HG03378 (cell line): ENCODE measurements around the gene JAK3.
"Not testable (repeated sequence)": the region's sequence is repeated elsewhere in the genome, so short reads cannot be mapped to it uniquely, and the experiment has no call there.

Experiments
- ATAC-seq: cut with Tn5 transposase; IDR thresholded peaks from one replicate; pipeline ENCODE4 v1.9.1; 2021; ENCODE audit warnings: mild to moderate bottlenecking, moderate library complexity; ENCODE audit not compliant: unreplicated experiment

The JAK3 gene

DNA sequence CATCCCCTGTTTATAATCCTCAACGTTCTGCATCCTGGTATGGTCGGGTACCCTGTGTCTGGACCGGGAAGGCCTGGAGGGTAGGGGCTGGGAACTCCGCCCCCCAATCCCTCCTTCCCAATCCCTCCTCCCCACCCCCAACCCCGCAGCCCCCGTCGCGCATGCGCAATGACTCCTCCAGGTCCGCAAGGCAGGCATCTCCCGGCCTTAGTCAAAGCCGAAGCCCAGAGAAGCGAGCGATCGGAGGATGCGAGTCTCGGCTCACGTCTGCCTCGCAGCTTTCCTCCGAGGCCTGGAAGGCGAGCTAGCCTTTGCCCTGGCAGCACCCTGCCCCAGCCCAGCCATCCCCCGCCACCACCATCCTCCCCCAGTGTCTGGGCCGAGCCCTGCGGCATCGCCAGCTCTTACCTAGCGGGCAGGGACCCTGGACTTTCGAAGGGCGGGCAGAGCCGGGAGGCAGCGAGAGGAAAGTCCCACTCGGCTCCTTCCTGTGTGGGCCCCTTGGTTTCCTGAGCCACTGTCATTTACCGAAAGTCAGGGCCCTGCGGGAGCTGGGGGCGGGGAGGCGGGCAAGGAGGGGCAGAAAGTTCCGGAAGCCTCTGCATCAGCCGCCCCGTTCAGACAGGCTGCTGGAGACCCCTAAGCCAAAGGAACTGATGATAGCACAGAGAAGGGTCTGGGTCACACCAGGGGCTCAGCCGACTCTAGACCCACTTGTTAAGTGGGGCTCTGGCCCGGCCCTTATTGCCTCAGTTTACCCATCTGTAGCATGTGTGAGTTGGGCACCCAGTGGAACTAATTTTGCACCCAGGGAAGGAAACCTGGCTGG, at the start of gene JAK3:
Gene JAK3, minus strand, starts transcription at position 445 of the 829 bp plus-strand sequence. CDS start 3,565 bp downstream, outside the sequence.
- ATAC-seq = no peak

DNA sequence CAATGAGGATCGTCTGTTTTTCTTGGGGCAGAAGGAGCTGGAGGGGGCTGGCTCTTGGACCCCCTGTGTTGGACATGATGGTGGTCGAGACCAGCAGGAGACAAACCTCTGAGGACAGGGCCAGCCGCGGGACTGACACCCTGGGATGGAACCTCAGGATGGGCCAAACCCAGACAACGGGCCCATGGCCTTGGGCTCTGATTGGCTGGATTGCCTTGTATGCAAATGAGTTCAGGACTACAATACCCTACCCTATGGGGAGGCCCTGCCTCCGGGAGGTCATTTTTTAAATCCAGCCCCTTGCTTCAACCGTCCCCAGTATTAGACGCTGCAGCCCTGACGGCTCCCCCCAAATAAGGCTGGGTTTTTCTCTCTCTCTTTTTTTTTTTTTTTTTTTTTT, 46.0 kb upstream of the JAK3 start:
- no peak for ATAC-seq

DNA sequence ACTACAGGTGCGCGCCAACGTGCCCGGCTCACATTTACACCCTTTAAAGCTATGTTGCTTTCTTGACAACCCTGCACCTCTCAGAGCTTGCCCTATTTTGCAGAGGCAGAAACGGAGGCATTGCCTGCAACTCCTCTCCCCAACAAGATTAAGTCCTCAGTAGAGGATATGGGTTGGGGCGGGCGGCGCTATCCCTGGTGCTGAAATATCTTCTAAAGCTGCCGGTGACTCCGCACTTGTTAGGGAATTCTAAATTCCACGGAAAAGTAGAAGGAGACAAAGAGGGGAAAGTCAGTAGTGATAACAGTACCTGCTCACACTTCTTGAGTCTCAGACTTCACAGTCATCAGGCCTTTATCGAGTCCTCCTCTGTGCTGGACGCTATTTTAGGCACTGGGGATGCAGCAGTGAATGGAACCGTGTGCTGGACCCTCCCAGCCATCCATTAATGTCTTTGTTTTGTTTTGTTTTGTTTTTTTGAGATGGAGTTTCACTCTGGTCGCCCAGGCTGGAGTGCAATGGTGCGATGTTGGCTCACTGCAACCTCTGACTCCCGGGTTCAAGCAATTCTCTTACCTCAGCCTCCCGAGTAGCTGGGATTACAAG, 41.9 kb upstream of the JAK3 start:
- ATAC-seq = no peak

DNA sequence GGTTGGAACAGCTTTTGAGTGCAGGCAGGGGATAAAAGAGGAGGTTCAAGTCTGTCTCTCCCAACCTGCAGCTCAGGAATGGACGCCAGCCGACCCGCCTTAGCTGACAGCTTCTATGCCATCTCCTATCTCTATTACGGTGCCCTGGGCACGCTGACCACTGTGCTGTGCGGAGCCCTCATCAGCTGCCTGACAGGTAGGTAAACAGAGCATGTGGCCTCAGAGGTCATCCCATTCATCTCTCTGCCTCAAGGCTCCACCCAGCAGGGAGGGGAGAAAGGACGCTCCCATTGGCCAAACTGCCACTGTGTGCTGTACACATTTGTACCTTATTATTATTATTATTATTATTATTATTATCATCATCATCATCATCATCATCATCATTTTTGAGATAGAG, 40.5 kb upstream of the JAK3 start:
- ATAC-seq = no peak

DNA sequence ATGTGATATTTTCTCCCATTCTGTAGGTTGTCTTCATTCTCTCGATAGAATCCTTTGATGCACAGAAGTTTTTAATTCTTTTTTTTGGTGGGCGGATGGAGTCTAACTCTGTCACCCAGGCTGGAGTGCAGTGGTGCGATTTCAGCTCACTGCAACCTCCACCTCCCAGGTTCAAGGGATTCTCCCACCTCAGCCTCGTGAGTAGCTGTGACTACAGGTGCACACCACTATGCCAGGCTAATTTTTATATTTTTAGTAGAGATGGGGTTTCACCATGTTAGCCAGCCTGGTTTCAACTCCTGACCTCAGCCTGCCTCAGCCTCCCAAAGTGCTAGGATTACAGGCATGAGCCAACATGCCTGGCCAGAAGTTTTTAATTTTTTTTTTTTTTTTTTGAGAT, 39.4 kb upstream of the JAK3 start:
- not testable (repeated sequence) for ATAC-seq

DNA sequence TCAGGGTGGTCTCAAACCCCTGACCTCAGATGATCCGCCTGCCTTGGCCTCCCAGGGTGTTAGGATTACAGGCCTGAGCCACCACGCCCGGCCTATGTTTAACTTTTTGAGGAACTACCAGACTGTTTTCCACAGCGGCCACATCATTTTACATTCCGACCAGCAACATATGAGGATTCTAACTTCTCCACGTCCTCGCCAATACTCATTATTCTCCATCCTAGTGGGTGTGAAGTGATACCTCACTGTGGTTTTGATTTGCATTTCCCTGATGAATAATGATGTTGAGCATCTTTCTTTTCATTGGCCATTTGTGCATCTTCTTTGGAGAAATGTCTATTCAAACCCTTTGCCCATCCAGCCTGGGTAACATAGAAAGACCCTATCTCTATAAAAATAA, 38.7 kb upstream of the JAK3 start:
- no peak for ATAC-seq

DNA sequence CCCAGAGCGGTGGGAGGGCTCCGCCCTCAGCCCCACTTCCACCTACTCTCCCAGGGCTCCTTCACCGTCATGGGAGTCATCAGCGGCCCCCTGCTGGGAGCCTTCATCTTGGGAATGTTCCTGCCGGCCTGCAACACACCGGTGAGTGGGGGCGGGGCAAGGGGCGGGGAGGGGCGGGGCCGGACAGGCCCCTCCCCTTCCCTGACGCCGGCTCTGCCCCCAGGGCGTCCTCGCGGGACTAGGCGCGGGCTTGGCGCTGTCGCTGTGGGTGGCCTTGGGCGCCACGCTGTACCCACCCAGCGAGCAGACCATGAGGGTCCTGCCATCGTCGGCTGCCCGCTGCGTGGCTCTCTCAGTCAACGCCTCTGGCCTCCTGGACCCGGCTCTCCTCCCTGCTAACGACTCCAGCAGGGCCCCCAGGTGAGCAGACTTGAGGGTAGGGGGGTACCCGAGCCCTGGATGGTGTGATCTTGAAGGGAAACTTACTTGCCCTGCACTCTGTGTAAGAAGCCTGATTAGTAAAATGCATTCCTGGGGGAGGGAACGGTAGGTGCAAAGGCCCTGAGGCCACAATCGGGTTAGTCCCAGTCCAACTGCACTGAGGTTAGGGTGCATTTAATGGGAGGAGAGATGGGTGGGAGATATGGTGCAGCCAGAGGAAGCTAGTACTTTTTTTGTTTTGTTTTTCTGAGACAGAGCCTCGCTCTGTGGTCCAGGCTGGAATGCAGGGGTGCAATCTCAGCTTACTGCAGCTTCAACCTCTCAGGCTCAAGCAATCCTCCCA, 36.0 kb upstream of the JAK3 start:
- ATAC-seq = no peak

DNA sequence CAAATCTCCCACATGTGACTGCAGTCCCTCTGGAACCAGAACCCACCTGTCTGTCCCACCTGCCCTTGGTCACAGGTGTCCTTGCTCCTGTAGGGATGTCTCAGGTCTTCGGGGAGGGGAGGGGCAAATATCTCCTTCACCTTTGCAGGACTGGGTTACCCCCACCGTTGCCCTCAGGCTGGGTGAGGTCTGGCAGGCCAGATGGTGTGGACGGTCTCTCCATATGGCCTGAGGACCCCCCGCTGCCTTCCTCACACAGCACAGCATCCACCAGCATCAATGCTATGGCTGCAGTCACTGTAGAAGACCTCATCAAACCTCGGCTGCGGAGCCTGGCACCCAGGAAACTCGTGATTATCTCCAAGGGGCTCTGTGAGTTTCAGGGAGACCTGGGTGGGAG, 33.9 kb upstream of the JAK3 start:
- no peak for ATAC-seq

DNA sequence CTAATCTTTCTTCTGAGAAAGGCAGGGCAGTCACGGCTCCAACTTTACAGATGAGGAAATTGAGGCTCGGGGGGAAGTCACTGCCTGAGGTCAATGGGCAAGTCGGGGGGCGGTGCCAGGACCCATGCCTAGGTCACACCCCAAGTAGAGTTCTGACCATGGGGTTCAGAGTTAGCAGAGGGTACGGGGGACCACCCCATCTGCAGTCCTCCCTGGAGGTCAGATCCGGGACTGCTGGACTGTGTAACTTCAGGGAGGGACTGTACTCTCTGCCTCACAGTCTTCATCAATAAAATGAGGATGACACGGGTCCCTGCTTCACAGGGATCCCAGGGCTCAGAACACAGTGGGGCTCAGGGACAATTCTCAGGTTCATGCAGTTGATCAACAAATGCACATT, 31.7 kb upstream of the JAK3 start:
- no peak for ATAC-seq

DNA sequence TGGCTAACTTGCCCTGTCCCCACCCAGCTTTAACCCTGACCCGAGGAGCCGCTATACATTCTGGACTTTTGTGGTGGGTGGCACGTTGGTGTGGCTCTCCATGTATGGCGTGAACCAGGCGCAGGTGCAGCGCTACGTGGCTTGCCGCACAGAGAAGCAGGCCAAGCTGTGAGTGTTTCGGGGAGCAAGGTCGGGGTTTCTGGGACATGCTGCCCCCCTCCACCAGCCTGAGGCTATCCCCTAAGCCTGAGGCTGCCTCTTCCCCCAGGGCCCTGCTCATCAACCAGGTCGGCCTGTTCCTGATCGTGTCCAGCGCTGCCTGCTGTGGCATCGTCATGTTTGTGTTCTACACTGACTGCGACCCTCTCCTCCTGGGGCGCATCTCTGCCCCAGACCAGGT, 29.9 kb upstream of the JAK3 start:
- ATAC-seq = no peak

DNA sequence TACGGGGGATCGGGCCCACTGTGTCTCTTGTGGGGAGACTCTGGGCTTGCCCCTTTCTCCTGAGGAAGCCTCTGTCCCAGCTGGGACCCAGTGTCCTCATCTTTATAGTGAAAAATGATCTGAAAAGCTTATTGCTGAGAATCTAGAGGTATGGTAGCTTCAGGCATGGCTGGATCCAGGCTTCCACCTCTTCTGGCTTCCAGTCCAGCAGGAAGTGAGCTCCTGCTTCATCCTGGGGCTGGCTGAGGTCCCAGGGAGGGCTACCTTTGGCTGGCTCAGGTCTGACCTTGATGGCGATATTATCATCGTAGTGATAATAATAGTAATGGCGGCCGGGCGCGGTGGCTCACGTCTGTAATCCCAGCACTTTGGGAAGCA, 27.0 kb upstream of the JAK3 start:
- ATAC-seq = no peak

DNA sequence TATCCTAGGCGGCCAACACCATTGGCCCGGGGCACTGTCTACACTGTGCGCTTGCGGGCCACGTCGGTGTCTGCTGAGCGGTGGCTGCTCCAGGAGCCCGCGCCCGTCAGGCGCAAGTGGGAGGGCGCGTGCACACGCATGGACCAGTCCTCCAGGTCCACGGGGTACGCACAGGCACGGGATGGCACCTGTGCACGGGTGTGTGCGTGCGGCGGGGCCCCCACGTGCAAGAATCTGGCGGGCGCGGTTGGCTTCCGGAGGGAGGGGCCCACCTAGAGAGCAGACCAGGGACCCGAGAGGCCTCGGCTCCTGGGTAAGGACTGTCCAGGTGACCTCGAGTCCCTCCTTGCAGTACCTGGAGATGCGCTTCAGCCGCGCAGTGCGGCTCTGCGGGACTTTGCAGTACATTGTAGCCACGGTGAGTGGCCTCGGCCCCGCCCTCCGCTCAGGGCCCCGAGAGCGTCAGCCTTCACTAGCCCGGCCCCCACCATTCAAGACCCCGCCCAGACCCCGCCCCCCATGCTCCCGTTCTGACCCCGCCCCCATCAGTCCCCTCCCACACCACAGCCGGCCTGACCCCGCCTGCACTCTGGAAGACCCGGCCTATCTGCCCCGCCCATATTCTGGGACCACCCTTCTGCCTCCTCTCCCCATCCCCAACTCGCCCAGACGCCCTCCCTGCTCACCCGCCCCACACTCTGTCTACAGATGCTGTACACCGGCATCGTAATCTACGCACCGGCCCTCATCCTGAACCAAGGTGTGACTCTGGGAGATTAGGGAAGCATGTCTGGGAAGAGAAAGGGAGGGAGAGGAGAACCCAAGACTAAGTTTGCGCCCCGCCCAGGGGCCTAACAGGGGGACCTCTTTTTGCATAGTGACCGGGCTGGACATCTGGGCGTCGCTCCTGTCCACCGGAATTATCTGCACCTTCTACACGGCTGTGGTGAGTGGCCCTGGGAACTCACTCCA, 26.3 kb upstream of the JAK3 start:
- ATAC-seq = no peak

DNA sequence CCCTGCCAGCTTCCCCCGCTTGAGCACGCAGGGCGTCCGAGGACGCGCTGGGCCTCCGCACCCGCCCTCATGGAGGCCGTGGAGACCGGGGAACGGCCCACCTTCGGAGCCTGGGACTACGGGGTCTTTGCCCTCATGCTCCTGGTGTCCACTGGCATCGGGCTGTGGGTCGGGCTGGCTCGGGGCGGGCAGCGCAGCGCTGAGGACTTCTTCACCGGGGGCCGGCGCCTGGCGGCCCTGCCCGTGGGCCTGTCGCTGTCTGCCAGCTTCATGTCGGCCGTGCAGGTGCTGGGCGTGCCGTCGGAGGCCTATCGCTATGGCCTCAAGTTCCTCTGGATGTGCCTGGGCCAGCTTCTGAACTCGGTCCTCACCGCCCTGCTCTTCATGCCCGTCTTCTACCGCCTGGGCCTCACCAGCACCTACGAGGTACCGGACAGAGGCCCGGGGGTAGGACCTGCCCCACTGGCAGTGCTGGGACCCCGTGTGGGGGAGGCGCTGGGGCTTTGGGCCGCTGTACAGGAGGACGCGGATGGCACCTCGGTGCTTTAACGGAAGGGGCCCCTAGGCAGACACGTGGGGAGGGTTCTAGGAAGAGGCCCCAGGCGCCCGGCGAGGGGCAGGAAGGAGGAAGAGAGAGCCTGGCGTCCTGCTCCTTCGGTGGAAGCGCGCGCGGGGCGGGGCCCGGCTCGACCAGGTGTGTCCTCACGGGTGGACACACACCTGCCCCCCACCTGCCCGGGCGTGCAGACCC, 24.6 kb upstream of the JAK3 start:
- no peak for ATAC-seq

DNA sequence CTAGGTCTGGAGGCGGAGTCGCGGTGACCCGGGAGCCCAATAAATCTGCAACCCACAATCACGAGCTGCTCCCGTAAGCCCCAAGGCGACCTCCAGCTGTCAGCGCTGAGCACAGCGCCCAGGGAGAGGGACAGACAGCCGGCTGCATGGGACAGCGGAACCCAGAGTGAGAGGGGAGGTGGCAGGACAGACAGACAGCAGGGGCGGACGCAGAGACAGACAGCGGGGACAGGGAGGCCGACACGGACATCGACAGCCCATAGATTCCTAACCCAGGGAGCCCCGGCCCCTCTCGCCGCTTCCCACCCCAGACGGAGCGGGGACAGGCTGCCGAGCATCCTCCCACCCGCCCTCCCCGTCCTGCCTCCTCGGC, 24.1 kb upstream of the JAK3 start, which contains the start of gene SLC5A5:
Gene SLC5A5, plus strand, starts transcription at position 68 of the 373 bp plus-strand sequence. CDS start 375 bp downstream, outside the sequence.
- ATAC-seq = no peak

DNA sequence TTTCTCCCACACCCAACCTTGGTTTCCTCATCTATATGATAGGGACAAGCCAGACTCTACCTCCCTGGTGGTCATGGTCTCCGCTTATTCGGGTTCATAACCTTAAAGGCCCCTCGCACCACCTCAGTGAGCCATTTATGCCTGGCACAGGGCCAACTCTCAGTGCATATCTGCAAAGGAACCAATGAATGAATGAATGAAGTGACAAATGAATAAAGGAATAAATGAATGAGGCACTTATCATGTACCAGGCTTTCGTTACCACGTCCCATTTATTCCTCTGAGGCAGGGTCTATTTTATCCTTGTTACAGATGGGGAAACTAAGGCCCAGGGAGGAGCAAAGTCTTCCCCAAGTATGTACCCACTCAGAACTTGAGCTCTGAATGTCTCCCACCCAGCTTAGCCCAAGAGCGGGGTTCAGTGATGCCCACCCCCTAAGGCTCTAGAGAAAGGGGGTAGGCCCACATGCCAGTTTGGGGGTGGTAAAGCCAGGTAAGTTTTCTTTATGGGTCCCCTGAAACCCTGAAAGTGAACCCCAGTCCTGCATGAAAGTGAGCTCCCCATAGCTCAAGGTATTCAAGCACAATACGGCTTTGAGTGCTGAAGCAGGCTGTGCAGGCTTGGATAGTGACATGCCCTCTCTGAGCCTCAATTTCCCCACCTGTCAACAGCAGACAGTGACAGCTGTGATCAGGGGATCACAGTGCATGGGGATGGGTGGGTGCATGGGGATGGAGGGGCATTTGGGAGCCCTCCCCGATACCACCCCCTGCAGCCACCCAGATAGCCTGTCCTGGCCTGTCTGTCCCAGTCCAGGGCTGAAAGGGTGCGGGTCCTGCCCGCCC, 23.5 kb upstream of the JAK3 start:
- ATAC-seq = no peak

DNA sequence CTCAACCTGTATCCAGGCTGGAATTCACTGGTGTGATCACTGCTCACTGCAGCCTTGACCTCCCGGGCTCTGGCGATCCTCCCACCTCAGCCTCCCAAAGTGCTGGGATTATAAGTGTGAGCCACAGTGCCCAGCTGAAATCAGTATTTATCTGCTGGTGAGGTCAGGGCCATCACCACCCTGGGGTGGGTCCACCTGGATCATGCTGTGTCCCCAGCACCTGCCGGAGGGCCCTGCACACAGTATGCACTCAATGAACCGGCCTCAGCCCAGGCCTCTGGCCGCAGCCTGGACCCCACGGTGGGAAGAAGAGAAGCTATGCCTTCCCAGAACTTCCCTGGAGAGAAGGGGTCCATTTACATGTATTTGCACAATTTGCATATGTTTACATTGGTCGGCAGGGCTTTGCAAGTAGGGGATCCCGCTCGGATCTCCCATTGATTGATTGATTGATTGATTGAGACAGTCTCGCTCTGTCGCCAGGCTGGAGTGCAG, 21.4 kb upstream of the JAK3 start:
- no peak for ATAC-seq

DNA sequence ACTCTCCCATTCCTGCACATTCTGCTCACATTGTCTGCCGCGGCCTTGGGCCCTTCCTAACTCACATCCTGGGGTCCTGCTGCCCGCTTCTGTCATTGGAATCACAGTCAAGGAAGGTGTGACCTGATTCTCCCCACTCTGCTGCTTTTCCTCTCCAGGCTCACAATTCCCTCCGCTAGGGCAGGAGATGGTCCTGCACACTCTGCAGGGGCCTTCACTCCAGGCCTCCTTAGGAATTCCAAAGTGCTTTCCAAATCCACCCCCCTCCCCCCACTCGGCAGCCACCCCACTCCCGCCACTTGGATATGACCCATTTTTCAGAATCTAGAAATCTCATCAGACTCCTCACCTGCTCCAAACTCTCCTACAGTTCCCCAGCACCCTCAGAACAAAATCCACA, 20.9 kb upstream of the JAK3 start:
- no peak for ATAC-seq

DNA sequence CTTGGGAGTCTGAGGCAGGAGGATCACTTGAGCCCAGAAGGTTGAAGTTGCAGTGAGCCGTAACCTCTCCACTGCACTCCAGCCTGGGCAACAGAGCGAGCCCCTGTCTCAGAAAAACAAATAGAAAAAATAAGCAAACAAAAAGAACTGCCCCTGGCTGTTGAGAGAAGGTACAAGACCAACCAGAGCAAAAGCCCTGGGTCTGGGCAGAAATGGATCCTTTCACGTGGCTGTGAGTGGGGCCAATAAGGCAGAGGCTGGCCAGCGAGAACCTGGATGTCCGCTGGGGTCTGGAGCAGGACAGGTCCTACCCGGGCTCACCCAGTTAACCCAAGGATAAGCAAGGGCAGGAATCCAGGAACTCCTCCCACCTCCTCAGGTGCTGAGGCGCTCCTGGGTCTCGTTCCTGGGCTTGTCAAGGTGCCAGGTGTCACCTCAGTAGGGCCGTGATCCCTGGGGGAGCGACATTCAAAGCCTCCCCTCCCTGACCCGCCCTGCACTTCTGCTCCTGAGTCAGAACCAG, 19.2 kb upstream of the JAK3 start:
- no peak for ATAC-seq
